Lower lobe of right lung (tissue), 2 donors: ENCODE measurements around the gene SCN2B. TPM values are rescaled to one million over a fixed set of nuclear protein-coding genes. Genes with fewer than 3 reads are reported as not detected.

ENCODE experiments used
- ATAC-seq, 2 donors: fragments of 200-7000 bp; cut with Tn5 transposase; one replicate each; pipeline ENCODE4 v1.9.1; 2020 to 2022; ENCODE audit warnings: mild to moderate bottlenecking in 2 of 2, moderate library complexity in 2 of 2
- DNase-seq: peaks from one replicate; pipeline ENCODE4 v3.0.0-alpha.2; 2020
- H3K27ac ChIP-seq: fragments of 200-600 bp; one replicate; pipeline ENCODE4 v1.8.0; 2022
- H3K27me3 ChIP-seq: fragments of 200-600 bp; one replicate; pipeline ENCODE4 v1.8.0; 2022; ENCODE audit warnings: low read depth
- H3K36me3 ChIP-seq: fragments of 200-600 bp; one replicate; pipeline ENCODE4 v1.8.0; 2022; ENCODE audit warnings: mild to moderate bottlenecking
- H3K4me1 ChIP-seq: fragments of 200-600 bp; one replicate; pipeline ENCODE4 v1.8.0; 2022
- H3K4me3 ChIP-seq: fragments of 200-600 bp; one replicate; pipeline ENCODE4 v1.8.0; 2022; ENCODE audit warnings: mild to moderate bottlenecking
- H3K9me3 ChIP-seq: fragments of 200-600 bp; one replicate; pipeline ENCODE4 v1.8.0; 2022
- CTCF ChIP-seq: fragments of 200-600 bp; IDR thresholded peaks from one replicate; pipeline ENCODE4 v1.8.0; 2022; ENCODE audit warnings: antibody characterized with exemption, mild to moderate bottlenecking
- intact Hi-C: fragments of 100-400 bp; cut with DNase I; formaldehyde crosslinking; loops from one replicate; pipeline ENCODE4 v1.11.0; 2022
- total RNA-seq: library from RNA; stranded (reverse); fragmentation: NEBNext Ultra II Directional; extraction: Animal tissue kit (Norgen Biotek cat#: 25700); gene quantifications from one replicate; pipeline ENCODE4 v1.2.1, GENCODE V29; 2021
- donor health status: DM: no; HTN: yes; CAD: no; lungs with severe emphysema.

SCN2B gene
- total RNA-seq, 1 donor from 2014 or later = 1.6 TPM

- Histone ChIP-seq H3K27ac (no peak overlapping the region), H3K36me3 (peaks cover 17% of the 10 kb centered on the region), H3K4me1 (peaks cover 13% of the 10 kb centered on the region), H3K4me3 (no peak overlapping the region), H3K9me3 (no peaks in the 10 kb centered on the region), H3K27me3 (no peaks in the 10 kb centered on the region)
- DNase-seq (no peak), ATAC-seq (no peak)
- no peak for TF ChIP-seq CTCF
- intact Hi-C loops = no loop called here
Observed at GRCh38 chr11:118200901-118201680, 24.7 kb upstream of the SCN2B start.

GRCh38 chr11:118200497-118200896 is 24.1 kb upstream of the SCN2B start:
- DNase-seq = no peak
- Histone ChIP-seq H3K4me3 (no peak overlapping the region), H3K36me3 (peaks cover 19% of the 10 kb centered on the region), H3K9me3 (no peaks in the 10 kb centered on the region), H3K27ac (no peak overlapping the region), H3K4me1 (peaks cover 9% of the 10 kb centered on the region), H3K27me3 (no peaks in the 10 kb centered on the region)
- intact Hi-C loops = no loop called here
- no peak for ATAC-seq
- no peak for TF ChIP-seq CTCF

GRCh38 chr11:118199135-118199534 is 22.7 kb upstream of the SCN2B start:
- peaks cover 20% of the 10 kb centered on the region for H3K36me3 ChIP-seq
- no peak for ATAC-seq
- intact Hi-C loops = loop anchor here (5.0 kb wide), 1 partner anchor 93 kb away; no protein-coding TSS in a partner anchor

GRCh38 chr11:118198370-118198769 is 21.9 kb upstream of the SCN2B start:
- Histone ChIP-seq H3K4me1 (peaks cover 18% of the 10 kb centered on the region), H3K36me3 (peaks cover 24% of the 10 kb centered on the region), H3K9me3 (no peaks in the 10 kb centered on the region), H3K27me3 (no peaks in the 10 kb centered on the region), H3K4me3 (no peak overlapping the region), H3K27ac (no peak overlapping the region)
- ATAC-seq = peak; percentile 73 to 81
- intact Hi-C loops = loop anchor here (5.0 kb wide), 1 partner anchor 94 kb away; no protein-coding TSS in a partner anchor
- DNase-seq = peak; percentile 88
- peak; percentile 89 for TF ChIP-seq CTCF

More at GRCh38 chr11:118199135-118199534, 22.7 kb upstream of the SCN2B start:
- DNase-seq = no peak
- no peaks in the 10 kb centered on the region for H3K27me3 ChIP-seq
- peaks cover 18% of the 10 kb centered on the region for H3K4me1 ChIP-seq
- H3K4me3 ChIP-seq = no peak overlapping the region
- no peak for TF ChIP-seq CTCF
- H3K27ac ChIP-seq = no peak overlapping the region
- no peaks in the 10 kb centered on the region for H3K9me3 ChIP-seq

GRCh38 chr11:118194835-118195627 is 18.6 kb upstream of the SCN2B start:
- H3K27ac ChIP-seq = peak overlapping the region; percentile 39
- no peak for TF ChIP-seq CTCF
- H3K4me1 ChIP-seq = peaks cover 18% of the 10 kb centered on the region
- H3K36me3 ChIP-seq = peaks cover 14% of the 10 kb centered on the region
- peak; percentile 78 for DNase-seq
- no peaks in the 10 kb centered on the region for H3K9me3 ChIP-seq
- no peak overlapping the region for H3K4me3 ChIP-seq
- no peaks in the 10 kb centered on the region for H3K27me3 ChIP-seq
- intact Hi-C loops = loop anchor here (5.0 kb wide), 1 partner anchor 97 kb away; no protein-coding TSS in a partner anchor
- ATAC-seq = peak; percentile 94 to 95
